ENCODE results near the gene AIMP2.
"Not testable (repeated sequence)": the region's sequence is repeated elsewhere in the genome, so short reads cannot be mapped to it uniquely, and the experiment has no call there.

AIMP2 gene

GRCh38 chr7:6023974-6024435 is 14.9 kb downstream of the AIMP2 start:
- intact Hi-C loops (cut with DNase I): no loop called here
- no peak for DNase-seq

- intact Hi-C loops (cut with DNase I): no loop called here
- peak in 7 of 10 donors; percentile 17 to 86 (median 31) for DNase-seq
Observed at GRCh38 chr7:6026011-6026819, 17.1 kb downstream of the AIMP2 start.

DNA sequence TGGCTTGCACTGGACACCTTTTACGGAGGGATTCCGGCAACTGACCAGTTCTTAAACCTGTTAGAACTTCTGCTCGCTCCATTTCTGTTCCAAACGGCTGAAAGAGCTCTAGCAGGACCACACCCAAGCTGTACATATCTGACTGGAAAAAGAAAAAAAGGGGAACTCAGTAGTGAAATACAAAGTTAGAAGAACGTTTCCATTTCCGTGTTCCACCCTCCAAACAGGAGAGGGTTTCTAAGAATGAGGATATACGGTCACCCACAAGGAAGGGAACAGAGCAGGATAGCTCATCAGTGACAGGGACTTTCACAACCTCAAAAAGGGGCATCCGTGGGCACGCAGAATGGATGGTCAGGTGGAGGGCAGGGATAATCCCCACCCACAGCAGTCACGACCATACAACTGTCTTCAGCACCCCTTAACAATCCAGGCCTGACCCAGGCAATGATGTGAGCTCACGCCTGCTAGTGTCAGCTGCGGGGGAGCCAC is 17.8 kb downstream of the AIMP2 start:
- peak in 1 of 10 donors; percentile 31 for DNase-seq
- intact Hi-C loops (cut with DNase I): no loop called here

DNA sequence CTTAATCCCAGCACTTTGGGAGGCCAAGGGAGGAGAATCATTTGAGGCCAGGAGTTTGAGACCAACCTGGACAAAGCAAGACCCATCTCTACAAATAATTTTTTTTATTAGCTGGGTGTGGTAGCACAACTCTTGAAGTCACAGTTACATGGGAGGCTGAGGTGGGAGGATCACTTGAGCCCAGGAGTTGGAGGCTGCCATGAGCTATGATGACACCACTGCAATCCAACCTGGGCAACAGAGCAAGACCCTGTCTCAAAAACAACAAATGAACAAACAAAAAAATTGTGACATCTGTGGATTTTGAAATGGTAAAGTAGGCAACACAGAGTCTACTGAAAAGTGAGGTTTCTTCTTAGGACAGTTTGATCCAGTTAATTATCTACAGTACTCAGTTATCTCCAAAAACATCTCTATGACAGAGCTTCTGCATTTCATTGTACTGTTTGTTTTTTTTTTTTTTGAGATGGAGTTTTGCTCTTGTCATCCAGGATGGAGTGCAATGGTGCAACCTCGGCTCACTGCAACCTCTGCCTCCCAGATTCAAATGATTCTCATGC is 18.8 kb downstream of the AIMP2 start:
- intact Hi-C loops (cut with DNase I): no loop called here
- DNase-seq: no peak

DNA sequence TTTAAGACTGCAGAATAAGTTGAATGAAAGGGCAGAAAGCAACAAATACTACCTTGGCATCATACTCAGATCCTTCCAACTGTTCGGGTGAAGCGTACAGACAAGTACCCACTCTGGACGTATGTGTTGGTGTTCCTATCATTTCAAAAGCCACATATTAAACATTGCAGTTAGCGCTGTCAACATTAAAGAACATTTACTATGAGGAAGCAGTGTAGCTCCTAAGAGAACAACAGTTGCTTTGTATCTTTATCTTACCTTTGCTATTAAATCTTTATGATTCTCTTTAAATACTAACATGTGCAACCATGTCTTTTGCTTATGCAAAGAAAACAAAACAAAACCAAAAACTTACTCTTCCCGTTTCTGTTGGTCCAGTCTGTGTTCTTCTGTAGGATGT is 19.5 kb downstream of the AIMP2 start:
- no peak for DNase-seq
- intact Hi-C loops (cut with DNase I): no loop called here

- intact Hi-C loops (cut with DNase I): no loop called here
- no peak for DNase-seq
Observed at GRCh38 chr7:6030988-6031387, 21.9 kb downstream of the AIMP2 start, which contains the start of gene ANKRD61. Gene ANKRD61, plus strand, starts transcription at chr7:6031376. Its CDS starts 0 bp downstream, at chr7:6031376.

DNA sequence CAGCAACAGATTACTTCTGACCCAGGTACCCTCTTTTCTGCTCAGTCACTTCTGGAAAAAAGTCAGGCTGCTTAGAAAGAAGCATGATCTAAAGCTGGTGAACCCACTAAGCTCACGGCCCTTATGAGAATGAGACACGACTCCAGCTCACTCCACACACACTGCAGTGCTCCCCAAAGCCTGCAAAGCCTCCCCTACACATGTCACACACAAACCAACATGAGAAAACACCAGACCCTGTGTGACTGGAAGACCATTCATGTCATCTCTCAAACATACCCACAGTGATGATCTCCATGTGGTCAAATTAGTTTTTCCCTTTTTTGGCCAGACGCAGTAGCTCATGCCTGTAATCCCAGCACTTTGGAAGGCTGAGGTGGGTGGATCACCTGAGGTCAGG is 22.5 kb downstream of the AIMP2 start:
- intact Hi-C loops (cut with DNase I): no loop called here

DNA sequence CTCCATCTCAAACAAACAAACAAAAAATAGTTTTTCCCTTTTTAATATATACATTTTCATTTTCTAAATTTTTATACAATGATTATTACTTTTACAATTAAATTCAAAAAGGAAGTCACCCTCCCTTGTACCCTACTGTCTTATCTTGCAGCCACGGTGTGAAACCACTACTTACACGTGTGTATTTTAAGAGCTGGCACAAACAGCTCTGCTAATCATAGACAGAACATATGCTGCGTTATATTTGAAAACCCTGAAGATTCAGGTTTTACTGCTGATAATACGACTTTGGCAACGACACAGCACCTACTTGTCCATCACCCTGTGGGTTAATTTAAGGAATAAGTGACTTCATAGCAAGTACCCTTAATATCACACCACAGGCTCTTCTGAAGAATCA is 23.1 kb downstream of the AIMP2 start:
- DNase-seq: peak in 1 of 10 donors; percentile 5
- intact Hi-C loops (cut with DNase I): no loop called here

More for the DNA sequence above, 22.5 kb downstream of the AIMP2 start:
- DNase-seq: no peak

DNA sequence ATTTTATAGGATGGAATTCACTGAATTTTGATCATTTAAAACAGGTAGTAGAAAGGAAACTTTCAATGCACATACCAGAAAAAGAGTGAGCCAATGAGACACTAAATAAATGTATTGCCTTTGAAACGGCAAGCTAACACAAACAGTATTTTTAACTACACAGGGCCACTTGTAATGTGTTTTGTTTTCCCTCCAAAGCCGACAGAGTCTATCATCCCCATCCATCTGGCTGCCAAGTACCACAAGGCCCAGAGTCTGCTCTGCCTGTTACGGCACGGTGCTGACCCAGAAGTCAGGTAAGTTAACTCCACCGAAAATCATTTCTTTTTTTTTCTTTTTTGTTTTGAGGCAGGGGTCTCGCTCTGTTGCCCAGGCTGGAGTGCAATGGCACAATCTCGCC is 23.6 kb downstream of the AIMP2 start:
- peak in 1 of 10 donors; percentile 49 for DNase-seq
- intact Hi-C loops (cut with DNase I): no loop called here

DNA sequence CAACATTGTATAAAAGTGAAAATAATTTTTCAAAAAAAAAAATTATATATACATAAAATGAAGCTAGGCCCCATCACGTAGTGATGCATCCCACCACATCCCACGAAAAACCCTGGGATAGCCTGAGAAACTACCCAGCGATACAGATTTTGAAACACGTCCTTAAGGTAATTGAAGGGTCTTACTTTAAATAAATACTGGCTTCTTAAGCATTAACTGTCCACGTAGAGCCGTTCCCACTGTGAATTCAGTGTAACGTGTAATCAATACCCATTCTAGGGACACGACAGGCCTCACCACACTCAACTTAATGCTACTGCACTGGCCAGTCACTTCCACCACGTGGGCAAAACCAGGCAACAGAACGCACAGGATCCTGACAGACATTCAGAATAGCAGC is 26.1 kb downstream of the AIMP2 start:
- intact Hi-C loops (cut with DNase I): no loop called here
- DNase-seq: peak in 1 of 10 donors; percentile 6

DNA sequence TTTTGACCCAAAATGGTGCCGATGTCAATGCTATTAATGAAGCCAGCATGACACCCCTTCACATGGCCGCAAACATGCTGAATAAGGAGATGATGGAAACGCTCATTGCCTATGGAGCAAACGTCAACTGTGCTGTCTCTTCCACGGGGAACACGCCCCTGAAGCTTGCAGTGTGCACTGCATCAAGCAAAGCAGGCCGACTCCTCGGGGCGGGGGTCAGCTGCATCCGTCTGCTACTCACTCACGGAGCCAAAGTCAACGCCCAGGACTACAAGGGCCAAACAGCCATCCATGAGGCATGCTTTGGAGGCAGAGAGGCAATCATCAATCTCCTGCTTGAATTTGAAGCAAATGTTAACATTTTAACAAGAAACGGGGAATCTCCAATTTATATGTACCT is 26.6 kb downstream of the AIMP2 start:
- peak in 1 of 10 donors; percentile 72 for DNase-seq
- intact Hi-C loops (cut with DNase I): no loop called here

- intact Hi-C loops (cut with DNase I): no loop called here
- no peak for DNase-seq
Observed at GRCh38 chr7:6049780-6050179, 40.7 kb downstream of the AIMP2 start.

DNA sequence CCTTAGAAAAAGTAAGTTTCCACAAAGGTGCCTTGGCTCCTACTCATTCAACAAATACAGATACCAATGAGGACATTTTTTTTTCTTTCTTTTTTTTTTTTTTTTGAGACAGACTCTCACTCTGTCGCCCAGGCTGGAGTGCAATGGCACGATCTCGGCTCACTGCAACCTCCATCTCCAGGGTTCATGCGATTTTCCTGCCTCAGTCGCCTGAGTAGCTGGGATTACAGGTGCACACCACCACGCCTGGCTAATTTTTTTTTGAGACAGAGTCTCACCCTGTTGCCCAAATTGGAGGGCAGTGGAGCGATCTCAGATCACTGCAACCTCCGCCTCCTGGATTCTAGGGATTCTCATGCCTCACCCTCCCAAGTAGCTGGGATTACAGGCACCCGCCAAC is 42.1 kb downstream of the AIMP2 start:
- intact Hi-C loops (cut with DNase I); DNase-seq: not testable (repeated sequence)

DNA sequence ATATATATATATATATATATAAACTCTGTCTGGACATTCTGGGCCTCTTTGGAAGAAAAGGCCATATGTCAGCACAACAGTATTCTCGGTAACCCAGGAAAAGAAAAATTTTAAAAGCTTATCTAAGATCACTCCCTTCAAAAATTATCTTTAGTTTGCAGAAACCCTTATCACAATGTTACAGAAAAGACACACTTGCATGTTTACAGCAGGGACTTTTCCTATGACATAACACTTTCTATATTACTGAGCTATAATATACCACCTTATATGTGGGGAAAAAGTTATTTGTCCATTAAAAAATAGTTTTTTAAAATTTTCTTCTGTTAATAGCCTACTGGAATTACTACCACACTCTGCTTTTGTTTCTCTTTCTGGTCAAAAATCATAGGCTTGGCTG is 47.5 kb downstream of the AIMP2 start:
- intact Hi-C loops (cut with DNase I): no loop called here
- no peak for DNase-seq

DNA sequence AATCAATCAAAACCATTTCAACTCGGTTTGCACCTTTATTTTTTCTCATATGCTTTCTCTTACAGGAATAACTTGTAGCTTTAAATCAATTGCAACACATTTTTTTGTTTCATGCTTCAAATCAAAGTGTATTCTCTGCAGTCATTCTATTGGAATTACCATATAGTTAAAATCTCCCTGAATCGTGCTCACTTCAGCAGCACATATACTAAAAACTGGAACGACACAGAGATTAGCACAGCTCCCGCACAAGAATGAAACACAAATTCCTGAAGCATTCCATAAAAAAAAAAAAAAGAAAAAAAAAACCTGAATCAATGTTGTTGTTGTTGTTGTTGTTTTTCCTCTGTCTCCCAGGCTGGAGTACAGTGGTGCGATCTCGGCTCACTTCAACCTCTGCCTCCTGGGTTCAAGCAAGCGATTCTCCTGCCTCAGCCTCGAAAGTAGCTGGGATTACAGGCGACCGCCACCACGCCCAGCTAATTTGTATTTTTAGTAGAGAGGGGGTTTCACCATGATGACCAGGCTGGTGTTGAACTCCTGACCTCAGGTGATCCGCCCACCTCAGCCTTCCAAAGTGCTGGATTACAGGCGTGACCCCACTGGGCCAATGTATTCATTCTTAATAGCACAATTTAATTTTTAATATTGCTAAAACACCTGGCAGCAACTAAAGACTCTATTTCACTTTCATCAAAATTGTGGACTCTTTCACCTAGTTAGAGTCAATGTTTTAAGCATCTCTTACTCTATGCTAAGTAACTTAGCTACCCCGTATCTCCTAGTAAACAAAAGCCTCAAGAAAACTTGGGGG is 48.5 kb downstream of the AIMP2 start:
- DNase-seq: no peak

GRCh38 chr7:6059941-6060340 is 50.9 kb downstream of the AIMP2 start:
- DNase-seq: not testable (repeated sequence)

More for the DNA sequence above, 48.5 kb downstream of the AIMP2 start:
- intact Hi-C loops (cut with DNase I): no loop called here

GRCh38 chr7:6071406-6071805 is 62.3 kb downstream of the AIMP2 start:
- intact Hi-C loops (cut with DNase I): no loop called here
- DNase-seq: no peak

More at GRCh38 chr7:6059941-6060340, 50.9 kb downstream of the AIMP2 start:
- intact Hi-C loops (cut with DNase I): not testable (repeated sequence)
